Mesenchymal stem cell (in vitro differentiated cells and primary cell): ENCODE results near the gene LAIR1.
"Not testable (repeated sequence)": the region's sequence is repeated elsewhere in the genome, so short reads cannot be mapped to it uniquely, and the experiment has no call there.

Experiments
- DNase-seq: peaks from one replicate; pipeline ENCODE4 v3.0.0-alpha.2; 2013
- H2AFZ ChIP-seq: one replicate; pipeline ENCODE4 v1.6.1; 2013; ENCODE audit warnings: low read depth, mild to moderate bottlenecking, control low read depth, inconsistent platforms, low read length, moderate library complexity
- H2AK5ac ChIP-seq: 2 replicates; pipeline ENCODE4 v1.6.1; 2013; ENCODE audit warnings: low read length, moderate library complexity, mild to moderate bottlenecking, inconsistent platforms; ENCODE audit not compliant: severe bottlenecking
- H2BK120ac ChIP-seq: one replicate; pipeline ENCODE4 v1.6.1; 2013; ENCODE audit warnings: low read depth, mild to moderate bottlenecking, inconsistent platforms, low read length, moderate library complexity
- H2BK12ac ChIP-seq, 2 experiments: one replicate each; pipeline ENCODE4 v1.6.1; 2013; ENCODE audit warnings: inconsistent platforms in 2 of 2, low read length in 2 of 2, mild to moderate bottlenecking in 2 of 2, moderate library complexity in 2 of 2, control low read depth in 1 of 2
- H2BK15ac ChIP-seq: one replicate; pipeline ENCODE4 v1.6.1; 2013; ENCODE audit warnings: mild to moderate bottlenecking, low read depth, inconsistent platforms; ENCODE audit not compliant: poor library complexity, severe bottlenecking
- H2BK5ac ChIP-seq: 2 replicates; pipeline ENCODE4 v1.6.1; 2013; ENCODE audit warnings: low read depth, mild to moderate bottlenecking, low read length, control low read depth, inconsistent platforms; ENCODE audit not compliant: poor library complexity, severe bottlenecking
- H3K14ac ChIP-seq, 2 experiments: one replicate each; pipeline ENCODE4 v1.6.1; 2013; ENCODE audit warnings: inconsistent platforms in 2 of 2, low read length in 2 of 2, control low read depth in 1 of 2, mild to moderate bottlenecking in 1 of 2, moderate library complexity in 1 of 2
- H3K18ac ChIP-seq, 2 experiments: one replicate each; pipeline ENCODE4 v1.6.1; 2013; ENCODE audit warnings: inconsistent platforms in 2 of 2, low read length in 2 of 2, control low read depth in 1 of 2, low read depth in 1 of 2, mild to moderate bottlenecking in 1 of 2
- H3K23ac ChIP-seq, 2 experiments: one replicate each; pipeline ENCODE4 v1.6.1; 2013; ENCODE audit warnings: inconsistent platforms in 2 of 2, low read length in 2 of 2, mild to moderate bottlenecking in 2 of 2, moderate library complexity in 2 of 2, control low read depth in 1 of 2
- H3K27ac ChIP-seq: 2 replicates; pipeline ENCODE4 v1.5.1; 2013; ENCODE audit warnings: mild to moderate bottlenecking, moderate library complexity, low read length, control low read depth, inconsistent platforms; ENCODE audit not compliant: poor library complexity, severe bottlenecking
- H3K27me3 ChIP-seq, 2 experiments: 2 replicates each; pipeline versions ENCODE4 v1.6.1 to v1.7.0; 2013; ENCODE audit warnings: low read length in 2 of 2, mild to moderate bottlenecking in 2 of 2, moderate library complexity in 2 of 2, control low read depth in 1 of 2, inconsistent platforms in 1 of 2; ENCODE audit not compliant: control insufficient read depth in 1 of 2, insufficient read depth in 1 of 2
- H3K36me3 ChIP-seq, 2 experiments: 2 replicates each; pipeline versions ENCODE4 v1.6.1 to v1.7.0; 2013; ENCODE audit warnings: low read length in 2 of 2, control low read depth in 1 of 2, inconsistent platforms in 1 of 2, low read depth in 1 of 2, mild to moderate bottlenecking in 1 of 2; ENCODE audit not compliant: insufficient read depth in 2 of 2, control insufficient read depth in 1 of 2
- H3K4ac ChIP-seq, 2 experiments: one replicate each; pipeline ENCODE4 v1.6.1; 2013; ENCODE audit warnings: inconsistent platforms in 2 of 2, low read length in 2 of 2, mild to moderate bottlenecking in 2 of 2, moderate library complexity in 2 of 2, control low read depth in 1 of 2, low read depth in 1 of 2
- H3K4me1 ChIP-seq: 2 replicates; pipeline ENCODE4 v1.6.1; 2013; ENCODE audit warnings: low read depth, low read length, control low read depth; ENCODE audit not compliant: control insufficient read depth, insufficient read depth
- H3K4me2 ChIP-seq: 2 replicates; pipeline ENCODE4 v1.6.1; 2013; ENCODE audit warnings: low read length, mild to moderate bottlenecking, inconsistent platforms; ENCODE audit not compliant: poor library complexity, severe bottlenecking
- H3K4me3 ChIP-seq, 2 experiments: 2 replicates each; pipeline versions ENCODE4 v1.5.1 to v1.7.0; 2013; ENCODE audit warnings: low read length in 2 of 2, mild to moderate bottlenecking in 2 of 2, control low read depth in 1 of 2, low read depth in 1 of 2; ENCODE audit not compliant: insufficient read depth in 1 of 2
- H3K79me1 ChIP-seq: replicated peaks from 2 replicates; pipeline ENCODE4 v1.6.1; 2013; ENCODE audit warnings: mild to moderate bottlenecking, control low read depth, low read length, inconsistent platforms; ENCODE audit not compliant: poor library complexity, severe bottlenecking
- H3K9ac ChIP-seq: 2 replicates; pipeline ENCODE4 v1.7.0; 2013; ENCODE audit warnings: mild to moderate bottlenecking, low read length, moderate library complexity
- H3K9me3 ChIP-seq: 2 replicates; pipeline ENCODE4 v1.7.0; 2013; ENCODE audit warnings: mild to moderate bottlenecking, low read length; ENCODE audit not compliant: control insufficient read depth
- H4K8ac ChIP-seq: one replicate; pipeline ENCODE4 v1.6.1; 2013; ENCODE audit warnings: inconsistent platforms, mild to moderate bottlenecking, low read length, moderate library complexity
- H4K91ac ChIP-seq: one replicate; pipeline ENCODE4 v1.6.1; 2013; ENCODE audit warnings: mild to moderate bottlenecking, low read length, inconsistent platforms
- WGBS: methylation state at CpG from one replicate; pipeline ENCODE4 v1.1.7; 2013; ENCODE audit warnings: mixed read lengths; 5-methylcytosine and 5-hydroxymethylcytosine counted together

LAIR1 gene

GRCh38 chr19:54359149-54359820 is 5.4 kb downstream of the LAIR1 start:
- H4K8ac ChIP-seq, H2BK15ac ChIP-seq, H3K9ac ChIP-seq, H3K18ac ChIP-seq, H3K79me1 ChIP-seq, H3K9me3 ChIP-seq, H2AK5ac ChIP-seq, H3K4ac ChIP-seq, H3K14ac ChIP-seq, H2AFZ ChIP-seq, H2BK5ac ChIP-seq, H3K23ac ChIP-seq, H3K4me2 ChIP-seq, DNase-seq, H3K27ac ChIP-seq, H2BK12ac ChIP-seq, H3K4me1 ChIP-seq, H2BK120ac ChIP-seq, H3K36me3 ChIP-seq, H3K4me3 ChIP-seq, H3K27me3 ChIP-seq, H4K91ac ChIP-seq: not testable (repeated sequence)
- 47% methylated on average over 11 of the region's 21 CpGs for WGBS

GRCh38 chr19:54357381-54357780 is 7.3 kb downstream of the LAIR1 start:
- 67% methylated on average over 16 of the region's 16 CpGs for WGBS
- H4K91ac ChIP-seq = no peak overlapping the region
- H3K18ac ChIP-seq = no peak overlapping the region
- no peak overlapping the region for H2BK12ac ChIP-seq
- H3K23ac ChIP-seq = no peak overlapping the region
- H2AFZ ChIP-seq = no peak overlapping the region
- no peaks in the 10 kb centered on the region for H3K36me3 ChIP-seq
- no peak overlapping the region for H2BK120ac ChIP-seq
- H3K9me3 ChIP-seq = no peaks in the 10 kb centered on the region
- H2BK15ac ChIP-seq = no peak overlapping the region
- H3K27ac ChIP-seq = no peak overlapping the region
- H3K79me1 ChIP-seq = no peaks in the 10 kb centered on the region
- H3K4me3 ChIP-seq = no peak overlapping the region
- H3K27me3 ChIP-seq = peaks cover 0 to 11% of the 10 kb centered on the region in 2 experiments
- no peak overlapping the region for H4K8ac ChIP-seq
- H3K4ac ChIP-seq = no peak overlapping the region
- no peak overlapping the region for H3K9ac ChIP-seq
- no peak overlapping the region for H2AK5ac ChIP-seq
- H2BK5ac ChIP-seq = no peak overlapping the region
- H3K4me2 ChIP-seq = no peak overlapping the region
- no peak overlapping the region for H3K14ac ChIP-seq
- H3K4me1 ChIP-seq = no peaks in the 10 kb centered on the region
- DNase-seq = no peak

- Histone ChIP-seq H2BK5ac (no peak overlapping the region), H3K79me1 (no peaks in the 10 kb centered on the region), H3K27ac (no peak overlapping the region), H3K14ac (no peak overlapping the region), H3K18ac (no peak overlapping the region), H3K23ac (no peak overlapping the region), H4K8ac (no peak overlapping the region), H2BK120ac (no peak overlapping the region), H4K91ac (peak overlapping the region; percentile 27), H2BK12ac (no peak overlapping the region), H3K9me3 (no peaks in the 10 kb centered on the region), H3K4ac (no peak overlapping the region), H2AFZ (no peak overlapping the region), H3K4me2 (no peak overlapping the region), H3K27me3 (peaks cover 0 to 13% of the 10 kb centered on the region in 2 experiments), H3K36me3 (no peaks in the 10 kb centered on the region), H3K4me3 (no peak overlapping the region), H2AK5ac (no peak overlapping the region), H2BK15ac (no peak overlapping the region), H3K4me1 (no peaks in the 10 kb centered on the region), H3K9ac (no peak overlapping the region)
- WGBS = 85% methylated on average over 9 of the region's 12 CpGs
- no peak for DNase-seq
Measured at GRCh38 chr19:54356444-54357056, 8.2 kb downstream of the LAIR1 start.

GRCh38 chr19:54355675-54356074 is 9.1 kb downstream of the LAIR1 start:
- peaks cover 0 to 13% of the 10 kb centered on the region in 2 experiments for H3K27me3 ChIP-seq
- no peak overlapping the region for H3K18ac ChIP-seq
- H2BK15ac ChIP-seq = no peak overlapping the region
- H3K79me1 ChIP-seq = no peaks in the 10 kb centered on the region
- no peak overlapping the region for H3K4me3 ChIP-seq
- no peak overlapping the region for H3K23ac ChIP-seq
- no peaks in the 10 kb centered on the region for H3K36me3 ChIP-seq
- no peak overlapping the region for H2AFZ ChIP-seq
- H3K9me3 ChIP-seq = no peaks in the 10 kb centered on the region
- DNase-seq = no peak
- H2BK5ac ChIP-seq = no peak overlapping the region
- no peak overlapping the region for H4K8ac ChIP-seq
- 86% methylated on average over 14 of the region's 14 CpGs for WGBS
- no peak overlapping the region for H3K14ac ChIP-seq
- H4K91ac ChIP-seq = no peak overlapping the region
- no peaks in the 10 kb centered on the region for H3K4me1 ChIP-seq
- no peak overlapping the region for H3K4ac ChIP-seq
- no peak overlapping the region for H2BK120ac ChIP-seq
- no peak overlapping the region for H2BK12ac ChIP-seq
- no peak overlapping the region for H2AK5ac ChIP-seq
- no peak overlapping the region for H3K9ac ChIP-seq
- H3K4me2 ChIP-seq = no peak overlapping the region
- no peak overlapping the region for H3K27ac ChIP-seq
